Loucy (cell line): ENCODE data around the gene OR5B3.

Source experiments
- H2AFZ ChIP-seq: fragments of 200-600 bp; sonication (generic); 2 replicates; pipeline ENCODE4 v1.6.0; 2016; ENCODE audit warnings: antibody characterized with exemption, mild to moderate bottlenecking, low read length, moderate library complexity
- H3F3A ChIP-seq: fragments of 200-600 bp; 2 replicates; pipeline ENCODE4 v1.6.0; 2016; ENCODE audit warnings: antibody characterized with exemption, low read depth, mild to moderate bottlenecking
- H3K27me3 ChIP-seq: fragments of 200-600 bp; sonication (generic); 2 replicates; pipeline ENCODE4 v1.6.1; 2014; ENCODE audit warnings: low read length, mild to moderate bottlenecking; ENCODE audit not compliant: insufficient read depth, poor library complexity, severe bottlenecking
- H3K36me3 ChIP-seq: fragments of 200-600 bp; sonication (generic); 2 replicates; pipeline ENCODE4 v1.6.1; 2016; ENCODE audit warnings: low read length; ENCODE audit not compliant: insufficient read depth
- H3K4me1 ChIP-seq: fragments of 200-600 bp; sonication (generic); 2 replicates; pipeline ENCODE4 v1.5.1; 2014; ENCODE audit warnings: low read length, mild to moderate bottlenecking; ENCODE audit not compliant: insufficient read depth, poor library complexity, severe bottlenecking
- H3K4me2 ChIP-seq: fragments of 200-600 bp; sonication (generic); 2 replicates; pipeline ENCODE4 v1.6.0; 2014; ENCODE audit warnings: antibody characterized with exemption, low read length, low read depth, mild to moderate bottlenecking; ENCODE audit not compliant: poor library complexity, severe bottlenecking
- H3K4me3 ChIP-seq: fragments of 200-600 bp; sonication (generic); 2 replicates; pipeline ENCODE4 v1.5.1; 2014; ENCODE audit warnings: low read length, mild to moderate bottlenecking, mixed read lengths; ENCODE audit not compliant: poor library complexity, severe bottlenecking
- H3K79me2 ChIP-seq: fragments of 200-600 bp; sonication (generic); 2 replicates; pipeline ENCODE4 v1.6.1; 2014; ENCODE audit warnings: low read length; ENCODE audit not compliant: insufficient read depth
- H3K9ac ChIP-seq: fragments of 200-600 bp; sonication (generic); 2 replicates; pipeline ENCODE4 v1.6.0; 2014; ENCODE audit warnings: mild to moderate bottlenecking, low read depth, low read length, moderate library complexity; ENCODE audit not compliant: poor library complexity, severe bottlenecking
- H3K9me2 ChIP-seq: fragments of 200-600 bp; sonication (generic); replicated peaks from 2 replicates; pipeline ENCODE4 v1.6.1; 2016; ENCODE audit warnings: low read depth, low read length, mixed read lengths
- H3K9me3 ChIP-seq: fragments of 200-600 bp; sonication (generic); 2 replicates; pipeline ENCODE4 v1.6.1; 2014; ENCODE audit warnings: mild to moderate bottlenecking, antibody characterized with exemption, low read length, low read depth; ENCODE audit not compliant: insufficient read depth
- H4K20me1 ChIP-seq: fragments of 200-600 bp; sonication (generic); 2 replicates; pipeline ENCODE4 v1.6.0; 2014; ENCODE audit warnings: antibody characterized with exemption, low read length, mild to moderate bottlenecking; ENCODE audit not compliant: insufficient read depth, poor library complexity, severe bottlenecking
- CTCF ChIP-seq: fragments of 200-600 bp; sonication (generic); conservative IDR thresholded peaks from 2 replicates; pipeline ENCODE4 v1.5.1; 2014; ENCODE audit warnings: mild to moderate bottlenecking, antibody characterized with exemption, low read length
- EZH2phosphoT487 ChIP-seq: fragments of 200-600 bp; IDR thresholded peaks from 2 replicates; pipeline ENCODE4 v1.6.1; 2018; ENCODE audit warnings: antibody characterized with exemption, mild to moderate bottlenecking, moderate library complexity, borderline replicate concordance

OR5B3 gene

DNA sequence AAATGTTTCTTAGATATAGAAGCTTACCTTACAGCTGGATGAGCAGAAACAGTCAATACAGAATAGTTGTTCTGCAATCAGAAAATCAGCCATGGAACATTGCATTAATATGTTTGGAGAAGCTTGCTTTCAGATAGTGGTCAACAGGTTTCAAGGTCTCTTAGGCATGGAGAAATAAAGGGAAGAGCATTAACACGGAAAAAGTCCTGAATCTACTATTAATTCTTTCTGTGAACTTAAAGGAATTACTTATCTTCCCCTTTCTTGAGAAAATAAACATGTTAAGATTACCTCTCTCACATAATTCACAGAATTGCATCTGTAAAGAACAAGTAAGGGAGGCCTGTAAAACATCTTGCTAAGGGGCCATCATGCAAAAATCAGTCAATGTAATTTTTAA is at the start of gene OR5B3:
Gene OR5B3, minus strand, starts transcription at position 101 of the 400 bp plus-strand sequence. CDS start 3,465 bp downstream, outside the sequence.
- H3K9ac ChIP-seq, result no peak within 1 kb of the TSS
- no peak within 1 kb of the TSS for H3K4me2 ChIP-seq
- H3K36me3 ChIP-seq, result no peaks in the 10 kb centered on the region
- H2AFZ ChIP-seq, result no peak within 1 kb of the TSS
- no peak for TF ChIP-seq CTCF
- TF ChIP-seq EZH2phosphoT487, result no peak
- H3K4me1 ChIP-seq, result no peaks in the 10 kb centered on the region
- H4K20me1 ChIP-seq, result no peaks in the 10 kb centered on the region
- no peaks in the 10 kb centered on the region for H3K27me3 ChIP-seq
- H3K79me2 ChIP-seq, result no peaks in the 10 kb centered on the region
- H3K4me3 ChIP-seq, result no peak within 1 kb of the TSS
- H3K9me2 ChIP-seq, result no peaks in the 10 kb centered on the region
- no peaks in the 10 kb centered on the region for H3K9me3 ChIP-seq
- H3F3A ChIP-seq, result no peaks in the 10 kb centered on the region

DNA sequence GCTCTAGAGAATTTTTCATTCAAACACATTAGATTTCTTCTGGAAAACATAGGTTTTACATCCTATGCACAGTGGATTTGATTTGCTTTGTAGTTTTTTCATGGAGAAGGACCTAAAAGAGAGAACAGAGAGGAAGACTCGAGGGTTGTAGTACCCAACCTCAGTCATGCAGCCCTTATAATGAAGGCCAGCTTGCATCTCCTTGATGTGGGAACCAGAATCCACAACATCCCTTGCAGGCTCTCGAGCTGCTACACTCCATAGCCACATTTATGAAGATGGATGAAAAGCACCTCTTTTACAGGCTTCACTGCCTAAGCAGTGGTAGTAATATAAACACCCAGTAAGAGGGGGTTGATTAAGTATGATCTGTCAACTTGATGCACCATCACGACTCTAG is 44.9 kb upstream of the OR5B3 start:
- H4K20me1 ChIP-seq, result no peaks in the 10 kb centered on the region
- 0 out of 2 replicates have a peak, but pooled peaks cover 5% of the 10 kb centered on the region for H3F3A ChIP-seq
- no peaks in the 10 kb centered on the region for H3K4me1 ChIP-seq
- H3K27me3 ChIP-seq, result no peaks in the 10 kb centered on the region
- H3K9me3 ChIP-seq, result no peaks in the 10 kb centered on the region
- no peak for TF ChIP-seq CTCF
- no peak for TF ChIP-seq EZH2phosphoT487
- H3K4me3 ChIP-seq, result no peak overlapping the region
- H3K4me2 ChIP-seq, result peak overlapping the region; percentile 9
- no peaks in the 10 kb centered on the region for H3K79me2 ChIP-seq
- H3K36me3 ChIP-seq, result no peaks in the 10 kb centered on the region
- H2AFZ ChIP-seq, result no peak overlapping the region
- H3K9me2 ChIP-seq, result no peaks in the 10 kb centered on the region
- H3K9ac ChIP-seq, result no peak overlapping the region

DNA sequence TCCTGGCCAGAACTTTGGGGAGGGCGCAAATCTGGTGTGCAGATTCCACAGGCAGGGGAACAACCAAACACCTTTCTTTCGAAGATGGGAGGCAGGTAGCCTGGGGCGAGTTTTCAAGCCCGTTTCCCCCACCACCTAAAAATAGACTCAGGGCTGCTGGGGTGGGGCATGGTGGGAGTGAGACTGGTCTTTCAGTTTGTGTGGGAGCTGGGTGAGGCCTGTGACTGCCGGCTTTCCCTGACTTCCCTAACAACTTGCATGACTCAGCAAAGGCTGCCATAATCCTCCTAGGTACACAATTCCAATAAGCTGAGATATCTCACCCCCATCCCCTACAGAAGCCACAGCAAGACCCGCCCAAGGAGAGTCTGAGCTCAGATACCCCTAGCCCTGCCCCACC is 39.6 kb upstream of the OR5B3 start:
- no peak for TF ChIP-seq CTCF
- no peak for TF ChIP-seq EZH2phosphoT487
- H3K4me1 ChIP-seq, result no peaks in the 10 kb centered on the region
- H3K27me3 ChIP-seq, result no peaks in the 10 kb centered on the region
- H3K9ac ChIP-seq, result no peak overlapping the region
- no peaks in the 10 kb centered on the region for H3K9me3 ChIP-seq
- no peaks in the 10 kb centered on the region for H3K36me3 ChIP-seq
- H4K20me1 ChIP-seq, result no peaks in the 10 kb centered on the region
- no peak overlapping the region for H3K4me2 ChIP-seq
- no peak overlapping the region for H3K4me3 ChIP-seq
- no peaks in the 10 kb centered on the region for H3K79me2 ChIP-seq
- H2AFZ ChIP-seq, result no peak overlapping the region
- 0 out of 2 replicates have a peak, but pooled peaks cover 2% of the 10 kb centered on the region for H3F3A ChIP-seq
- H3K9me2 ChIP-seq, result no peaks in the 10 kb centered on the region
